ENCODE measurements around the gene AQP7.

- TF ChIP-seq GATA2 (IDR thresholded peaks at IDR 0.05; ENCODE audit: low read depth, low read length) (no peak), GATA3 (IDR thresholded peaks at IDR 0.05; ENCODE audit: low read depth, low read length) (no peak)
Measured at GRCh38 chr9:33446946-33447798, 44.8 kb upstream of the AQP7 start, which contains the start of gene AQP3.
